K562 (cell line): ENCODE results near the gene CRABP1. TPM values are rescaled to one million over a fixed set of nuclear protein-coding genes. Genes with fewer than 3 reads are reported as not detected.

Experiments used
- CXXC5 ChIP-seq: fragments of 250-450 bp; sonication (Bioruptor Pico); IDR thresholded peaks from 2 replicates; pipeline ENCODE4 v1.8.0; 2022; ENCODE audit warnings: inconsistent platforms, mild to moderate bottlenecking, moderate library complexity
- EP300 ChIP-seq: IDR thresholded peaks from 2 replicates; pipeline ENCODE4 v1.6.1; 2012; ENCODE audit warnings: low read length, improper control_type of control experiment
- KDM4B ChIP-seq, 2 experiments: fragments of 450-650 bp in 1 of 2; sonication (generic) in 1 of 2; IDR thresholded peaks; 2 replicates each; pipeline ENCODE4 v1.6.1; 2016 to 2017; ENCODE audit warnings: borderline replicate concordance in 2 of 2, antibody characterized with exemption in 1 of 2, low read depth in 1 of 2, mild to moderate bottlenecking in 1 of 2
- POLR2G ChIP-seq: fragments of 200-400 bp; formaldehyde crosslinking; IDR thresholded peaks from 2 replicates; pipeline ENCODE4 v1.6.1; 2017; ENCODE audit warnings: low read depth, mild to moderate bottlenecking, antibody characterized with exemption, low read length, moderate library complexity
- RB1 ChIP-seq: fragments of 450-650 bp; IDR thresholded peaks from 2 replicates; pipeline ENCODE4 v1.6.1; 2017; ENCODE audit warnings: low read depth, mild to moderate bottlenecking
- TRIM28 ChIP-seq: fragments of 450-650 bp; IDR thresholded peaks from 2 replicates; pipeline ENCODE4 v1.6.1; 2017
- ZNF408 ChIP-seq: fragments of 250-450 bp; sonication (Bioruptor Pico); IDR thresholded peaks from 2 replicates; pipeline ENCODE4 v1.4.0; 2020; ENCODE audit warnings: low read depth, mild to moderate bottlenecking, moderate library complexity
- polyA plus RNA-seq, 8 experiments: library from polyadenylated mRNA; depleted of rRNA in 4 of 8; stranded (reverse) in 5 of 8; unstranded in 3 of 8; fragments of >200 nt; fragmentation: Nextera tagmentation in 2 of 8; fragmentation: Illumina TruSeq in 1 of 8; extraction: Ambion mirVana in 2 of 8; extraction: Trizol in 1 of 8; gene quantifications; 2 replicates each; pipeline versions ENCODE4 v1.2.1 to v1.2.3, GENCODE V29; 2011 to 2014; ENCODE audit warnings: inconsistent platforms in 1 of 8, missing spikeins in 1 of 8
- total RNA-seq, 7 experiments: library from RNA; depleted of rRNA in 6 of 7; stranded (reverse); fragments of >200 nt in 6 of 7; fragmentation: Illumina TruSeq in 2 of 7; extraction: Trizol in 2 of 7; gene quantifications; 2 replicates each; pipeline versions ENCODE4 v1.2.1 to v1.2.3, GENCODE V29; 2011 to 2021; ENCODE audit warnings: low replicate concordance in 1 of 7
- TF ChIP-seq, protein P1 (sequence below): IDR thresholded peaks from 2 replicates; pipeline ENCODE4 v1.6.1; 2016; ENCODE audit warnings: missing genetic modification characterization, missing compliant biosample characterization
- TF ChIP-seq, protein P2 (sequence below): sonication (generic); formaldehyde crosslinking; IDR thresholded peaks from 2 replicates; pipeline ENCODE4 v1.9.0; 2022; ENCODE audit warnings: mild to moderate bottlenecking, missing genetic modification reagents
- TF ChIP-seq, protein P3 (sequence below): conservative IDR thresholded peaks from 2 replicates; pipeline ENCODE4 v1.6.1; 2011; ENCODE audit warnings: low read depth, mild to moderate bottlenecking, low read length; ENCODE audit not compliant: control insufficient read depth

Gene CRABP1
- total and polyA plus RNA-seq, 9 of the 15 experiments (the other 6 are each of a cell fraction or from before 2014, with no cell fraction given) = 0.60 TPM; not detected in 8

DNA sequence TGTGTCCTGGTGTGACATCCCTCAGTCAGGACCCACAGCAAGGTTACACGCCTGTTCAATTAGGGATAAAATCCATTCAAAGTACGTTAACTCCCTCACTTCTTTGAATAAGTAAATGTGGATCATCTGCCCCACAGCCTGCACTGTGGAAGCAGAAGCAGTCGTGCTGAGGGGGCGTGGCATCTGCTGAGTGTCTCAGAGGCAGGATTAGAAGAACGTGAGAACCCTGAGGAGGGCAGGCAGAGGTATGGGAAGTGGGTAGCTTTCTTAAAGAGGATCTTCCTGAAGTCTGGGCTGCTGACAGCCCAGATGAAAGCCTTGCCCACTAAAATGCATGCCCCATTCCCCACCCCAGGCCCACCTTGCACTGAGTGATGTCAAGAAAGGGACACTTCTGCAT lies 28.5 kb downstream of the CRABP1 start (continued):
- TF ChIP-seq, protein P1, sequence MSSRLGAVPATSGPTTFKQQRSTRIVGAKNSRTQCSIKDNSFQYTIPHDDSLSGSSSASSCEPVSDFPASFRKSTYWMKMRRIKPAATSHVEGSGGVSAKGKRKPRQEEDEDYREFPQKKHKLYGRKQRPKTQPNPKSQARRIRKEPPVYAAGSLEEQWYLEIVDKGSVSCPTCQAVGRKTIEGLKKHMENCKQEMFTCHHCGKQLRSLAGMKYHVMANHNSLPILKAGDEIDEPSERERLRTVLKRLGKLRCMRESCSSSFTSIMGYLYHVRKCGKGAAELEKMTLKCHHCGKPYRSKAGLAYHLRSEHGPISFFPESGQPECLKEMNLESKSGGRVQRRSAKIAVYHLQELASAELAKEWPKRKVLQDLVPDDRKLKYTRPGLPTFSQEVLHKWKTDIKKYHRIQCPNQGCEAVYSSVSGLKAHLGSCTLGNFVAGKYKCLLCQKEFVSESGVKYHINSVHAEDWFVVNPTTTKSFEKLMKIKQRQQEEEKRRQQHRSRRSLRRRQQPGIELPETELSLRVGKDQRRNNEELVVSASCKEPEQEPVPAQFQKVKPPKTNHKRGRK (tag) = no peak
- TF ChIP-seq, protein P2, sequence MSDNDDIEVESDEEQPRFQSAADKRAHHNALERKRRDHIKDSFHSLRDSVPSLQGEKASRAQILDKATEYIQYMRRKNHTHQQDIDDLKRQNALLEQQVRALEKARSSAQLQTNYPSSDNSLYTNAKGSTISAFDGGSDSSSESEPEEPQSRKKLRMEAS (CRISPR knock-in tag) = no peak
- no peak for TF ChIP-seq TRIM28
- no peak for TF ChIP-seq ZNF408 (CRISPR knock-in tag)
- no peak for TF ChIP-seq EP300
- no peak for TF ChIP-seq RB1
- TF ChIP-seq KDM4B (IDR thresholded peaks at IDR 0.05; ENCODE audit: borderline replicate concordance in 2 of 2, low read depth in 1 of 2) = no peak
- no peak for TF ChIP-seq POLR2G
- TF ChIP-seq CXXC5 = no peak
- TF ChIP-seq, protein P3, sequence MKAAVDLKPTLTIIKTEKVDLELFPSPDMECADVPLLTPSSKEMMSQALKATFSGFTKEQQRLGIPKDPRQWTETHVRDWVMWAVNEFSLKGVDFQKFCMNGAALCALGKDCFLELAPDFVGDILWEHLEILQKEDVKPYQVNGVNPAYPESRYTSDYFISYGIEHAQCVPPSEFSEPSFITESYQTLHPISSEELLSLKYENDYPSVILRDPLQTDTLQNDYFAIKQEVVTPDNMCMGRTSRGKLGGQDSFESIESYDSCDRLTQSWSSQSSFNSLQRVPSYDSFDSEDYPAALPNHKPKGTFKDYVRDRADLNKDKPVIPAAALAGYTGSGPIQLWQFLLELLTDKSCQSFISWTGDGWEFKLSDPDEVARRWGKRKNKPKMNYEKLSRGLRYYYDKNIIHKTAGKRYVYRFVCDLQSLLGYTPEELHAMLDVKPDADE = no peak
- TF ChIP-seq, all 486 proteins: peak for 0
